HepG2 (cell line): Measurements from ENCODE around the gene NACAD. TPM values are rescaled to one million over a fixed set of nuclear protein-coding genes. Genes with fewer than 3 reads are reported as not detected.

Experiments
- ATF7-NPFF ChIP-seq: sonication (generic); formaldehyde crosslinking; IDR thresholded peaks from 2 replicates; pipeline ENCODE4 v1.8.1; 2023; ENCODE audit warnings: mild to moderate bottlenecking, low read depth, missing genetic modification reagents, moderate library complexity
- ELF1 ChIP-seq: sonication (generic); formaldehyde crosslinking; IDR thresholded peaks from 2 replicates; pipeline ENCODE4 v1.4.0; 2020; ENCODE audit warnings: missing genetic modification reagents
- EP300 ChIP-seq, 3 experiments: sonication (generic) in 1 of 3; formaldehyde crosslinking in 1 of 3; IDR thresholded peaks; 2 replicates each; pipeline versions ENCODE4 v1.5.1 to v1.6.1; 2011 to 2020; ENCODE audit warnings: low read depth in 2 of 3, low read length in 2 of 3, borderline replicate concordance in 1 of 3, improper control_type of control experiment in 1 of 3, mild to moderate bottlenecking in 1 of 3, missing genetic modification reagents in 1 of 3, moderate library complexity in 1 of 3
- HOMEZ ChIP-seq: IDR thresholded peaks from 2 replicates; pipeline ENCODE4 v1.6.1; 2016; ENCODE audit warnings: low read depth
- ISL2 ChIP-seq: sonication (generic); formaldehyde crosslinking; IDR thresholded peaks from 2 replicates; pipeline ENCODE4 v1.5.0; 2020; ENCODE audit warnings: missing genetic modification reagents
- KIAA2018 ChIP-seq: sonication (generic); formaldehyde crosslinking; IDR thresholded peaks from 2 replicates; pipeline ENCODE4 v1.5.0; 2020; ENCODE audit warnings: mild to moderate bottlenecking, missing genetic modification reagents, borderline replicate concordance
- KLF12 ChIP-seq: sonication (generic); formaldehyde crosslinking; IDR thresholded peaks from 2 replicates; pipeline ENCODE4 v1.4.0; 2020; ENCODE audit warnings: missing genetic modification reagents, borderline replicate concordance
- MLX ChIP-seq: IDR thresholded peaks from 2 replicates; pipeline ENCODE4 v1.6.1; 2016
- TARDBP ChIP-seq: sonication (generic); formaldehyde crosslinking; IDR thresholded peaks from 2 replicates; pipeline ENCODE4 v1.8.0; 2022; ENCODE audit warnings: mild to moderate bottlenecking, missing genetic modification reagents
- TBL1XR1 ChIP-seq: fragments of 150-350 bp; IDR thresholded peaks from 2 replicates; pipeline ENCODE4 v1.6.1; 2014; ENCODE audit warnings: borderline replicate concordance, low read length; ENCODE audit not compliant: partially characterized antibody
- TBX2 ChIP-seq: sonication (generic); formaldehyde crosslinking; IDR thresholded peaks from 2 replicates; pipeline ENCODE4 v1.5.0; 2020; ENCODE audit warnings: missing genetic modification reagents, mild to moderate bottlenecking, borderline replicate concordance
- ZFX ChIP-seq: sonication (generic); formaldehyde crosslinking; IDR thresholded peaks from 2 replicates; pipeline ENCODE4 v1.4.0; 2020; ENCODE audit warnings: mild to moderate bottlenecking, low read depth, missing genetic modification reagents, moderate library complexity
- ZNF143 ChIP-seq: sonication (generic); formaldehyde crosslinking; IDR thresholded peaks from 2 replicates; pipeline ENCODE4 v1.4.0; 2020; ENCODE audit warnings: missing genetic modification reagents
- ZNF326 ChIP-seq: sonication (generic); formaldehyde crosslinking; IDR thresholded peaks from 2 replicates; pipeline ENCODE4 v1.4.0; 2020; ENCODE audit warnings: missing genetic modification reagents, borderline replicate concordance
- ZNF841 ChIP-seq: sonication (generic); formaldehyde crosslinking; IDR thresholded peaks from 2 replicates; pipeline ENCODE4 v1.8.1; 2023; ENCODE audit warnings: missing genetic modification reagents, borderline replicate concordance
- ZNF850 ChIP-seq: sonication (generic); formaldehyde crosslinking; conservative IDR thresholded peaks from 2 replicates; pipeline ENCODE4 v1.9.0; 2021; ENCODE audit warnings: mild to moderate bottlenecking, missing genetic modification reagents
- ZZZ3 ChIP-seq: sonication (generic); formaldehyde crosslinking; IDR thresholded peaks from 2 replicates; pipeline ENCODE4 v1.4.0; 2020; ENCODE audit warnings: missing genetic modification reagents, mild to moderate bottlenecking, borderline replicate concordance
- polyA plus RNA-seq, 8 experiments: library from polyadenylated mRNA; depleted of rRNA in 3 of 8; stranded (reverse) in 7 of 8; unstranded in 1 of 8; fragments of >200 nt; fragmentation: Illumina TruSeq in 4 of 8; extraction: Trizol in 4 of 8; gene quantifications; 2 replicates each; pipeline versions ENCODE4 v1.2.1 to v1.2.3, GENCODE V29; 2011 to 2016; ENCODE audit warnings: low read depth in 4 of 8, missing spikeins in 1 of 8, mixed read lengths in 1 of 8; ENCODE audit not compliant: insufficient read depth in 1 of 8
- total RNA-seq, 5 experiments: library from RNA; depleted of rRNA; stranded (reverse); fragments of >200 nt; fragmentation: Illumina TruSeq; extraction: Trizol; gene quantifications; 2 replicates each; pipeline ENCODE4 v1.2.3, GENCODE V29; 2016; ENCODE audit warnings: low read depth in 1 of 5

Gene NACAD
- total and polyA plus RNA-seq, 2 of the 13 experiments (the other 11 are each of a cell fraction or from before 2014, with no cell fraction given): 0.04 TPM; not detected in 1

- peak; percentile 99; the same call in 1 of the 2 replicates for TF ChIP-seq KLF12 (CRISPR knock-in tag)
- no peak for TF ChIP-seq TBL1XR1
- TF ChIP-seq ZNF143 (CRISPR knock-in tag): no peak; the same call in 1 of the 2 replicates
- TF ChIP-seq KIAA2018: no peak
- 0 out of 2 replicates have a peak, but pooled peaks have one; percentile 23 for TF ChIP-seq MLX (CRISPR knock-in tag)
- TF ChIP-seq ELF1: peak; percentile 98
- TF ChIP-seq EP300 (IDR thresholded peaks at IDR 0.05; ENCODE audit: low read depth in 2 of 2, low read length in 2 of 2): peak in 1 of 2 experiments; percentile 27; a peak in 1 of 4 replicates
- TF ChIP-seq EP300 (CRISPR knock-in tag; IDR thresholded peaks at IDR 0.05; ENCODE audit: borderline replicate concordance): peak; percentile 41; the same call in 1 of the 2 replicates
- no peak for TF ChIP-seq ZNF326 (CRISPR knock-in tag)
- TF ChIP-seq HOMEZ: peak; percentile 65
- TF ChIP-seq ATF7-NPFF (CRISPR knock-in tag): peak; percentile 93
- TF ChIP-seq ZFX (CRISPR knock-in tag): peak; percentile 99
- peak; percentile 92; the same call in 1 of the 2 replicates for TF ChIP-seq TARDBP (CRISPR knock-in tag)
- TF ChIP-seq ISL2 (CRISPR knock-in tag): no peak; the same call in 1 of the 2 replicates
- TF ChIP-seq ZNF841 (CRISPR knock-in tag): peak; percentile 39; the same call in 1 of the 2 replicates
- peak; percentile 97; the same call in 1 of the 2 replicates for TF ChIP-seq ZZZ3 (CRISPR knock-in tag)
- no peak for TF ChIP-seq ZNF850 (CRISPR knock-in tag)
- TF ChIP-seq TBX2 (CRISPR knock-in tag): peak; percentile 92
Measured at GRCh38 chr7:45111298-45112223, 22.8 kb upstream of the NACAD start, which contains the start of gene TBRG4 (continued).
